HG03354 (cell line): Measurements from ENCODE around the gene GMPR.

ENCODE experiments used
- ATAC-seq: cut with Tn5 transposase; IDR thresholded peaks from one replicate; pipeline ENCODE4 v1.9.1; 2021; ENCODE audit warnings: mild to moderate bottlenecking; ENCODE audit not compliant: unreplicated experiment, poor library complexity, severe bottlenecking

GMPR gene

GRCh38 chr6:16292942-16293341 is 54.6 kb downstream of the GMPR start:
- no peak for ATAC-seq

GRCh38 chr6:16294371-16294770 is 56.0 kb downstream of the GMPR start:
- no peak for ATAC-seq

- ATAC-seq = no peak
These were observed 56.7 kb downstream of the GMPR start for GRCh38 chr6:16295060-16295459.

- ATAC-seq = no peak
These were observed 57.1 kb downstream of the GMPR start for GRCh38 chr6:16295471-16295870.

GRCh38 chr6:16296061-16296670 is 57.8 kb downstream of the GMPR start:
- ATAC-seq = no peak

- no peak for ATAC-seq
These were observed 61.5 kb downstream of the GMPR start for GRCh38 chr6:16299861-16300260.

GRCh38 chr6:16301511-16301910 is 63.1 kb downstream of the GMPR start:
- ATAC-seq = peak; percentile 65

- no peak for ATAC-seq
These were observed 64.5 kb downstream of the GMPR start for GRCh38 chr6:16302721-16303552.

- peak; percentile 78 for ATAC-seq
These were observed 66.9 kb downstream of the GMPR start for GRCh38 chr6:16305246-16305725.

- peak; percentile 39 for ATAC-seq
These were observed 67.4 kb downstream of the GMPR start for GRCh38 chr6:16305788-16306187.

GRCh38 chr6:16306334-16306733 is 67.9 kb downstream of the GMPR start:
- ATAC-seq = no peak

GRCh38 chr6:16311763-16312162 is 73.4 kb downstream of the GMPR start:
- ATAC-seq = no peak

GRCh38 chr6:16313732-16314131 is 75.3 kb downstream of the GMPR start:
- no peak for ATAC-seq

GRCh38 chr6:16314296-16314695 is 75.9 kb downstream of the GMPR start:
- no peak for ATAC-seq

GRCh38 chr6:16316741-16317251 is 78.4 kb downstream of the GMPR start:
- no peak for ATAC-seq

- ATAC-seq = no peak
These were observed 80.2 kb downstream of the GMPR start for GRCh38 chr6:16318538-16318937.

GRCh38 chr6:16318953-16319720 is 80.8 kb downstream of the GMPR start:
- ATAC-seq = no peak

- peak; percentile 67 for ATAC-seq
These were observed 81.6 kb downstream of the GMPR start for GRCh38 chr6:16319813-16320532.

GRCh38 chr6:16320533-16321340 is 82.3 kb downstream of the GMPR start:
- ATAC-seq = no peak
